Left renal cortex interstitium (tissue), 4 donors: Measurements from ENCODE around the gene ARHGAP6. TPM values are rescaled to one million over a fixed set of nuclear protein-coding genes. Genes with fewer than 3 reads are reported as not detected.
"Not testable (repeated sequence)": the region's sequence is repeated elsewhere in the genome, so short reads cannot be mapped to it uniquely, and the experiment has no call there.

Source experiments
- DNase-seq, 4 donors: peaks; one replicate each; pipeline ENCODE4 v3.0.0-alpha.2; 2013; ENCODE audit warnings: low read depth in 4 of 4, low spot score in 2 of 4, missing footprints in 1 of 4
- polyA plus RNA-seq, 4 donors: library from polyadenylated mRNA; unstranded; fragments of 120-200 nt; gene quantifications; one replicate each; pipeline ENCODE4 v1.2.1, GENCODE V29; 2013; ENCODE audit not compliant: insufficient read length in 4 of 4

The ARHGAP6 gene
- polyA plus RNA-seq, 4 donors: 14.4 to 15.7 (median 15.5) TPM

DNA sequence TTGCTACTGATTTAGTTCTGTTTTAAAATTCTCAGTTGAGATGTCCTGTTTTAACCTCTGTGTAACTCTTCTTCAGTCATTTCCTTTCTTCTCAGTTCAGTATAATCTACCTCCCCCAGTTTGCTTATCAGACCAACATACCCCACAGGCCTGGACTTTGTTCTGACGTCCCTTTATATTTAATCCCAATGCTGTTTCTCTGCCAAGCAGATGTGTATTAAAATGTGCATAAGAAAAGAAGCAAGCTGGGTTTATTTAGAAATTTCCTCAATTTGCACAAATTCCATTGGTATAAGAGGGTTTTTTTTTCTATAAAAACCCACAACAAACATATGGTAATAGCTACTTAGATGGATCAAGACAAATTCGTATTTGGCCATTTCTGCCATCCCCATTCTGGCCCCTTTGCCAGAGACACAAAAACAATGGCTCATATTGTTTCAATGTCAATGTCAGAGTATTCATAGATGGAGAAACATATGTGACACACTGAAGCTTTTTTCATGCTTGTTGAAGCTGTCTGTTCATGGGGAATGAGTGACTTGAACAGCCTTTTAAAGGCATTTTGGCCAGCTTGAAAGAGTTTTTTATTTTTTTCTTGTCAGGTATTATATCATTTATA is 530.0 kb downstream of the ARHGAP6 start:
- DNase-seq: no peak

- no peak for DNase-seq
Measured at GRCh38 chrX:11131146-11131545, 534.6 kb downstream of the ARHGAP6 start.

DNA sequence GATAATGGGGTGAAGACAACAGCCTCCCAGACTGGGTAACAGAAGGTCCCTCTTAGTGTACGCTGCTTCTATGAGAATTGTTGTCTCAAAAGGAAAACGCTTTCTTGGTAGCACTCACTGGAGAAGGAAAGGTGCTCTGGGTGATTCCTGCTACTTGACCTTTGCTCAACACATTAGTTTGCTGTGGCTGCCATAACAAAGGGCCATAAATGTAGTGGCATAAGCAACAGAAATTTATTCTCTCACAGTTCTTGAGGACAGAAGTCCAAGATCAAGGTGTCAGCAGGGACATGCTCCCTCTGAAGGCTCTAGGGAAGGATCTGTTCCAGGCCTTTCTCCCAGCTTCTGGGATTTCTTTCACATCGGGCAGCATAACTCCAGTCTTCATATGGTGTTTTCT is 535.6 kb downstream of the ARHGAP6 start:
- no peak for DNase-seq

DNA sequence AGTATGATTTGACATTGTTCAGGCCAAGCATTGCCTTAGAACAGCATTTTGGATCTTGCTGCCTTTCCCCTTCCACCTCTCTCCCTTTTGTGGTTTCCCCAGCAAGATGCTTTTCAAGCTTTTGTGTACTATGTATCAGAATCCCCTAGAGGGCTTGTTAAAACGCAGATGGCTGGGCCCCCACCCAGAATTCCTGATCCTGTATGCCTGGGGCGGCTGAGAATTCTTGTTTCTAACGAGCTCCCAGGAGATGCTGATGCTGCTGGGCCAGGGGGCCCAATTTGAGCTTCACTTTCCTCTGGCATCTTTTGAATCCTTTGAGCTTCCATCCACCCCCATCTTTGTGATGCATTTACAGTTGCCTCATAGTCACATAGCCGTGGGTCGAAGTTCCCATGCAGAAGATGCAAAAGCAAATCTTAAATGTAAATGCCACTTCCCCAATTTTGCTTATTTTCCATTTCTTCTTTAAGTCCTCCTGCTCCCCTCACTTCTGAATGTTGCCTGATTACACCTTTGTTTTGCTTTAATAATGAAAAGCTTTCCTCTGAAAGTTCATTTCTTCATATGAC is 536.1 kb downstream of the ARHGAP6 start:
- no peak for DNase-seq

DNA sequence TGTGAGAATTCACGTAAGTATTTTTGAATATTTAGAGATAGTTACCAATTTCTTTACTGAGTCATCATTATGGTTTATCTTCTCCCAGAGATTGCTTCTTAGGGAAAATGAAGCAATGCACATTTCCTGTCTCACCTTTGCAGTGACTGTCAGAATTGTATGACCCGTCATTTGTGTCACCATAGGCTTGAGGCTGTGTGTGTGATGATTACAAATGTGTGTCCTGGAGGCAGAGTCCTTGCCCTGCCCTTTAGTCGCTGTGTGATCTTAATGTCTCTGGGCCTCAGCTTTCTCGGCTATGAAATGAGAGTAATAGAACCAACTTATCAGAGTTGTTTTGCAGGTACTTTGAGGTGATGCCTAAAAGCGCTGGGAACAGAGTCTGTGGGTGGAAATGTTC is 540.7 kb downstream of the ARHGAP6 start:
- DNase-seq: no peak

GRCh38 chrX:11124112-11124511 is 541.6 kb downstream of the ARHGAP6 start:
- DNase-seq: no peak

DNA sequence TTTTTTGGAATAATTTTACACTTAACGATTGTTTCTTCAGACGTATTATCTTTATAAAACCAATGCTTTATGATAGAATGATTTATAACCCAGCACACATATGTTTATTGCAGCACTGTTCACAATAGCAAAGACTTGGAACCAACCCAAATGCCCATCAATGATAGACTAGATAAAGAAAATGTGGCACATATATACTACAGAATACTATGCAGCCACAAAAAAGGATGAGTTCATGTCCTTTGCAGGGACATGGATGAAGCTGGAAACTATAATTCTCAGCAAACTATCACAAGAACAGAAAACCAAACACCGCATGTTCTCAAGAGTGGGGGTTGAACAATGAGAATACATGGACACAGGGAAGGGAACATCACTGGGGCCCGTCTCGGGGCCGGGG is 542.6 kb downstream of the ARHGAP6 start:
- not testable (repeated sequence) for DNase-seq

DNA sequence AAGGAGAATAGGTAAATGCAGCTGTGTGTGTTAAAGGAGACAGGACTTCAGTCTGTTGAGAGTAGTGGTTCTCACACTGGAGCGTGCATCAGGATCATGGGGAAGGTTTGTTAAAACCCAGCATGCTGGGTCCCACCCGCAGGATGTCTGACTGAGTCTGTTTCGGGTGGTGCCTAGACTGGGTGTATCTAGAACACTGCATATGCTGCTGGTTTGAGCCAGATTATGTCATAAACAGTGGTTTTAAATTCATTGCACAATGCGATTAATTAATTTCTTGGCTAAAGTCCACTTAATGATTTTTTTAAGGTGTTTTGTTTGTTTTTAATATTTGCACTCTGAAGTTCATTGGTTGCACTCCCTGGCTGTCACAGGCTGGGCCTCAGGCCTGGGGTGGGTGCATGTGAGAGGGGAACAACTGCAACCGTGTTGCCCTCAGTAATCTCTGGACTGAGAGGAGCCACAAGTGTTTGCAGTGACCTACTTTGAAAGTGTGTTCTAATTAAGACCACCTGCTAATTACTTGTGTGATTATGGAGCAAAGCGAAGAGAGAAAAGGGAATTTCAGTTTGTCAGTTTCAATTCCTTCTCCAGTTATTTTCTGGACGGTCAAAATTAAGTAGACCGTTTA is 546.3 kb downstream of the ARHGAP6 start:
- DNase-seq: no peak

GRCh38 chrX:11117745-11118144 is 548.0 kb downstream of the ARHGAP6 start:
- DNase-seq: no peak

DNA sequence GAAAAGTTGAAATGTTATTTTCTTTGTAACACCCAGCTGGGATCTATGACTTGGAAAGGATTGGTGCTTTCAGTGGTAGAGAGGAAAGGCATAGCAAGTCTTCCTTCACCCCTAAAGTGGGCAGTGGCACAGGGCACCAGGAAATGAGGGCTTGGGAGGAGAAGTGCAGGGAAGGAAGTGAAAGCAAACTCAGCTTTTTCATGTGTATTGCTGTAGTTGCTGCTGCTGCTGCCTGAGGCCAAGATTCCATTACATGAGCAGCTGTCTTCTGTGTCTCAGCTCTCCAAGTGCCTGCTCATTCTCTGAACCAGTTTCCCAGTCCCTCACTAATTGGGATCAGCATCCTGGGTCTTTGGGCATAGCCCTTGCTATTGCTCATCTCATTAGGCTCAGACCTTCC is 552.0 kb downstream of the ARHGAP6 start:
- no peak for DNase-seq

DNA sequence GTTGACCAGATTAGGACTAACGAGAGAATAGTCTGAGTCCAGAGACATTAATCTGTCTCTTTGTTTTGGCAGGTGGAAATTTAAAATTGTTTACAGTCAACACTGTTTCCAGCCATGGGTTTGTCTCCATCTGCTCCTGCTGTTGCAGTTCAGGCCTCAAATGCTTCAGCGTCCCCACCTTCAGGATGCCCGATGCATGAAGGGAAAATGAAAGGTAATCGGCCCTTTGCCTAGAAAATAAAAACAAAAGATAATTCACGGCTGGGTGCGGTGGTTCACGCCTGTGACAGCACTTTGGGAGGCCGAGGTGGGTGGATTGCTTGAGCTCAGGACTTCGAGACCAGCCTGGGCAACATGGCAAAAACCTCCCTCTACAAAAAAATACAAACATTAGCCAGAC is 553.8 kb downstream of the ARHGAP6 start:
- DNase-seq: no peak

DNA sequence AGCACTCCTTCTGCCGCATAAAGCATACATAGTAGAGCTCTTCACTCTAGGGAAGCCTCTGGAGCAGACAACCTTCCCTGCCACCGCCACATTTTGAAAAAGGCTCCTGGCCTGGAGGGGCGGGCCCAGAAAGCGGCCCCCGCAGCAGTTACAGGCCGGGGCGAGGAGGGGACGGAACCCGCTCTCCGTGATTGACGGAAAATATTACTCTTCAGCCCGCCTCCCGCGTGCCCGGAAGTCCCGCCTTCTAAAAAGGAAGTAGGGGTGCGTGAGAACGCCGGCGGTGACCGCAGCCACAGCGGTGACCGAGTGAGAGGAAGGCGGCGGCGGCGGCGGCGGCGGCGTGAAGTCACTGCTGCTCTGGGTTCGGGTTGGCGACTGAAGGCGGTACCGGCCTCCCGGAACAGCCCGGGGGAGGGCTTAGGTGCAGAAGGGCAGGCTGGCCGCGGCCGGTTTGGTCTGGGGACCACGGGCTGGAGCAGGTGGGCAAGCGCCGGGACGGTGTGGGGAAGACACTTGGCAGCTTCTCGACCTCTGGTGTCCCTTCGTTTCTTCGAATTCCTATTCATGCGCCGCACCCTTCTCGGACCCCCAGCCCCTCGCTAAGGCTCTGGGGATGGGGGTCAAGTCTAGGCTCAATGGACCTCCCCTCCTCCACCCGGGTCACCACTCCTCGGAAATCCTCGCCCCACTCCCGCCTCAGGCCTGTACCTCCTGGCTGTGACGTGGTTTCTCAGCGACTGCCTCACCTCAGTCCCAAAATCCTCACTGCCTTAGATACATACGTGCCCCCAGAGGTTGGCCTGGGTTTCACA is 554.5 kb downstream of the ARHGAP6 start, which contains the start of gene HCCS:
TSS of gene HCCS (plus strand) at position 296 of the 815 bp plus-strand sequence. CDS start 729 bp downstream, outside the sequence.
- peak in 3 of 4 donors; percentile 48 to 74 (median 71) for DNase-seq

- no peak for DNase-seq
Measured at GRCh38 chrX:11109968-11110367, 555.8 kb downstream of the ARHGAP6 start.

GRCh38 chrX:11108253-11108941 is 557.3 kb downstream of the ARHGAP6 start:
- no peak for DNase-seq

GRCh38 chrX:11105080-11105479 is 560.6 kb downstream of the ARHGAP6 start:
- DNase-seq: no peak

DNA sequence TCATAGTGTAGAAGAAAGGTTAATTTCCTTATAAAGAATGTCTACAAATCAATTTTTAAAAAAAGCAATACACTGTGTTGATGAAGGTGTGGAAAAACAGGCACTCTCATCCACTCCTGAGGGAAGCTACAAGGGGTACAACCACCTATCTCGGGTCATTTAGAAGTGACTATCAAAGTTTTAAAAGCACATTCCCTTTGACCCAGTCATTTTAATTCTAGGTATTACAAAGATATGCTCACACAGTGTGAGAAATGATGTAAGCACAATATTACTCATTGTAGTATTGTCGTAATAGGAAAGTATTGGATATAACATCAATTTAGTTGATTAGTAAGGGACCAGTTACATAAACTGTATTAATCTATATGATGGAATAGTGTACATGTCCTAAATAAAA is 562.0 kb downstream of the ARHGAP6 start:
- DNase-seq: no peak

DNA sequence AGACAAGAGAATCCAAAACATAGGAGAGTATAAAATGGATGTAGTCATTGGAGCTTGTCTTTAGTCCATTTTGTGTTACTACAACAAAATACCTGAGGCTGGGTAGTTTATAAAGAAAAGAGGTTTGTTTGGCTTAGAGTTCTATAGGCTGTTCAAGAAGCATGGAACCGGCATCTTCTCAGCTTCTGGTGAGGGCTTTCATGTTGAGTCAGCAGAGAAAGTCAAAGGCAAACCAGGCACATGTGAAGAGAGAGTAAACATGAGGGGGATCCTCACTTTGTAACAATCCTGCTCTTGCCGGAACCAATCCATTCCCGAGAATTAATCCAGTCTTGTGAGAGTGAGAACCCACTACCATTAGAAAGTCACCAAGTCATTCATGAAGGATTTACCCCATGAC is 562.7 kb downstream of the ARHGAP6 start:
- no peak for DNase-seq

- no peak for DNase-seq
Measured at GRCh38 chrX:11100281-11101035, 565.3 kb downstream of the ARHGAP6 start.

DNA sequence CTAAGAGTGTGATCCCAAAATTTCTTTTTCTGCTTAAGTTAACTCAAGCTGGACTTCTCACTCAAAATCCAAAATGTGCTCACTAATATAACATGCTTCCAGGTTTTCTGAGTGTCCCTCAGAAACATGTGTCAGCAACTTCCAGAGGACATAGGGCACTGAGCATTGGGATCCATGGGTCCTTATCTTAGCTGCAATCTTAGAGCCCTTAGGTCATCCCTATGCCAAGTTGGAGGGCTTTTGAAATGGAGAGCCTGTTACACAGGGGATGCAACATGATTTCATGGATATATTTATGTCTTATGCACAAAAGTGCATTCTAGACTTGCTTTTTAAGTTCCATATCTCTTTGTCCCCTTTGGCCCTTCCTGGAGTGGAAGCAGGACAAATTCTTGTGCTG is 566.3 kb downstream of the ARHGAP6 start:
- DNase-seq: no peak

- DNase-seq: no peak
Measured at GRCh38 chrX:11097933-11098332, 567.8 kb downstream of the ARHGAP6 start.
